GM19395 (cell line): ENCODE results near the gene CAPN10.

ENCODE experiments used
- ATAC-seq: cut with Tn5 transposase; IDR thresholded peaks from one replicate; pipeline ENCODE4 v1.9.1; 2021; ENCODE audit warnings: mild to moderate bottlenecking, moderate library complexity; ENCODE audit not compliant: unreplicated experiment

Gene CAPN10

GRCh38 chr2:240622531-240623235 lies 36.1 kb downstream of the CAPN10 start:
- no peak for ATAC-seq

GRCh38 chr2:240623531-240624010 lies 37.0 kb downstream of the CAPN10 start:
- ATAC-seq, result no peak

GRCh38 chr2:240624011-240624949 lies 37.7 kb downstream of the CAPN10 start:
- ATAC-seq, result no peak

GRCh38 chr2:240624950-240625621 lies 38.6 kb downstream of the CAPN10 start, which contains the start of gene GPR35:
TSS of gene GPR35 (plus strand) at chr2:240625480. CDS start at chr2:240629953, 4,473 bp downstream.
- ATAC-seq, result peak; percentile 36

GRCh38 chr2:240626531-240627300 lies 40.2 kb downstream of the CAPN10 start:
- no peak for ATAC-seq

- ATAC-seq, result no peak
These were observed 41.4 kb downstream of the CAPN10 start for GRCh38 chr2:240627736-240628506.

GRCh38 chr2:240628507-240628807 lies 41.9 kb downstream of the CAPN10 start:
- no peak for ATAC-seq

GRCh38 chr2:240628808-240629618 lies 42.5 kb downstream of the CAPN10 start:
- ATAC-seq, result no peak

GRCh38 chr2:240629619-240629967 lies 43.1 kb downstream of the CAPN10 start:
- no peak for ATAC-seq

- ATAC-seq, result no peak
These were observed 43.6 kb downstream of the CAPN10 start for GRCh38 chr2:240629968-240630770.

- no peak for ATAC-seq
These were observed 44.4 kb downstream of the CAPN10 start for GRCh38 chr2:240630771-240631547.

- no peak for ATAC-seq
These were observed 45.2 kb downstream of the CAPN10 start for GRCh38 chr2:240631548-240632305.

GRCh38 chr2:240632306-240632721 lies 45.8 kb downstream of the CAPN10 start:
- no peak for ATAC-seq

GRCh38 chr2:240635121-240635997 lies 48.8 kb downstream of the CAPN10 start:
- no peak for ATAC-seq

- no peak for ATAC-seq
These were observed 49.5 kb downstream of the CAPN10 start for GRCh38 chr2:240635998-240636547.
